SU-DHL-6 (cell line): ENCODE results near the gene ROR1.

Source experiments
- H2AFZ ChIP-seq: fragments of 200-600 bp; sonication (generic); 2 replicates; pipeline ENCODE4 v1.6.1; 2014; ENCODE audit warnings: low read depth, mild to moderate bottlenecking, moderate library complexity, mixed read lengths, antibody characterized with exemption, low read length; ENCODE audit not compliant: severe bottlenecking
- H3F3A ChIP-seq: fragments of 200-600 bp; shearing (Covaris generic); 2 replicates; pipeline ENCODE4 v1.6.0; 2016; ENCODE audit warnings: antibody characterized with exemption, mild to moderate bottlenecking; ENCODE audit not compliant: insufficient read depth
- H3K27ac ChIP-seq: fragments of 200-600 bp; sonication (generic); 2 replicates; pipeline ENCODE4 v1.5.1; 2016; ENCODE audit warnings: low read depth, mild to moderate bottlenecking, low read length, moderate library complexity, mixed read lengths
- H3K27me3 ChIP-seq: fragments of 200-600 bp; sonication (generic), shearing (Covaris generic); 2 replicates; pipeline ENCODE4 v1.6.0; 2014; ENCODE audit warnings: mild to moderate bottlenecking, low read length
- H3K36me3 ChIP-seq: fragments of 200-600 bp; sonication (generic); 2 replicates; pipeline ENCODE4 v1.6.1; 2014; ENCODE audit warnings: mild to moderate bottlenecking, low read length, mixed read lengths
- H3K4me2 ChIP-seq: fragments of 300-600, 200-600 bp; shearing (Covaris generic), sonication (generic); 2 replicates; pipeline ENCODE4 v1.6.0; 2014; ENCODE audit warnings: low read length, low read depth, mild to moderate bottlenecking; ENCODE audit not compliant: poor library complexity, severe bottlenecking
- H3K4me3 ChIP-seq: fragments of 200-600 bp; sonication (generic); 2 replicates; pipeline ENCODE4 v1.5.1; 2014; ENCODE audit warnings: antibody characterized with exemption, low read length, mild to moderate bottlenecking, mixed read lengths; ENCODE audit not compliant: insufficient read depth, poor library complexity, severe bottlenecking
- H3K79me2 ChIP-seq: fragments of 200-600 bp; sonication (generic); 2 replicates; pipeline ENCODE4 v1.6.1; 2014; ENCODE audit warnings: mild to moderate bottlenecking, low read length, moderate library complexity; ENCODE audit not compliant: insufficient read depth
- H3K9ac ChIP-seq: fragments of 200-600 bp; sonication (generic); 2 replicates; pipeline ENCODE4 v1.7.0; 2014; ENCODE audit warnings: mild to moderate bottlenecking, low read length
- H3K9me2 ChIP-seq: fragments of 200-600 bp; sonication (generic); replicated peaks from 2 replicates; pipeline ENCODE4 v1.6.1; 2014; ENCODE audit warnings: low read length; ENCODE audit not compliant: insufficient read depth
- H3K9me3 ChIP-seq: fragments of 200-600 bp; sonication (generic); 2 replicates; pipeline ENCODE4 v1.6.1; 2014; ENCODE audit warnings: low read length, mixed read lengths; ENCODE audit not compliant: insufficient read depth
- H4K20me1 ChIP-seq: fragments of 200-600 bp; sonication (generic); 2 replicates; pipeline ENCODE4 v1.6.1; 2014; ENCODE audit warnings: low read depth, mild to moderate bottlenecking, antibody characterized with exemption, low read length, moderate library complexity, mixed read lengths
- CTCF ChIP-seq: fragments of 200-600 bp; sonication (generic); IDR thresholded peaks from one replicate; pipeline ENCODE4 v1.5.1; 2017; ENCODE audit warnings: antibody characterized with exemption, mild to moderate bottlenecking, low read length, moderate library complexity; ENCODE audit not compliant: insufficient read depth, poor library complexity, severe bottlenecking
- EZH2phosphoT487 ChIP-seq: fragments of 200-600 bp; sonication (generic), shearing (Covaris generic); conservative IDR thresholded peaks from 2 replicates; pipeline ENCODE4 v1.6.1; 2018; ENCODE audit warnings: mild to moderate bottlenecking, antibody characterized with exemption, low read length, moderate library complexity, mixed read lengths

ROR1 gene

GRCh38 chr1:64179588-64179987 lies 405.8 kb downstream of the ROR1 start:
- Histone ChIP-seq H3K9me3 (no peaks in the 10 kb centered on the region), H3K4me3 (no peak overlapping the region), H3K27ac (no peak overlapping the region), H3F3A (no peaks in the 10 kb centered on the region), H3K4me2 (no peak overlapping the region), H3K79me2 (no peaks in the 10 kb centered on the region), H4K20me1 (no peaks in the 10 kb centered on the region), H3K9ac (no peak overlapping the region), H3K9me2 (no peaks in the 10 kb centered on the region), H2AFZ (no peak overlapping the region), H3K27me3 (0 out of 2 replicates have a peak, but pooled peaks cover 5% of the 10 kb centered on the region), H3K36me3 (no peaks in the 10 kb centered on the region)
- TF ChIP-seq EZH2phosphoT487 (no peak), CTCF (no peak)

- Histone ChIP-seq H3K79me2 (no peaks in the 10 kb centered on the region), H3K27ac (no peak overlapping the region), H3K9me2 (no peaks in the 10 kb centered on the region), H4K20me1 (no peaks in the 10 kb centered on the region), H3K27me3 (0 out of 2 replicates have a peak, but pooled peaks cover 5% of the 10 kb centered on the region), H3K36me3 (no peaks in the 10 kb centered on the region), H3K9ac (no peak overlapping the region), H3K4me2 (no peak overlapping the region), H3F3A (no peaks in the 10 kb centered on the region), H3K9me3 (no peaks in the 10 kb centered on the region), H2AFZ (no peak overlapping the region), H3K4me3 (no peak overlapping the region)
- TF ChIP-seq EZH2phosphoT487 (no peak), CTCF (no peak)
Measured at GRCh38 chr1:64182207-64182606, 408.4 kb downstream of the ROR1 start.

- Histone ChIP-seq H2AFZ (no peak overlapping the region), H3K36me3 (no peaks in the 10 kb centered on the region), H3K9me2 (no peaks in the 10 kb centered on the region), H3K27me3 (0 out of 2 replicates have a peak, but pooled peaks cover 5% of the 10 kb centered on the region), H3K4me2 (no peak overlapping the region), H4K20me1 (no peaks in the 10 kb centered on the region), H3F3A (no peaks in the 10 kb centered on the region), H3K9ac (no peak overlapping the region), H3K9me3 (no peaks in the 10 kb centered on the region), H3K27ac (no peak overlapping the region), H3K4me3 (no peak overlapping the region), H3K79me2 (no peaks in the 10 kb centered on the region)
- TF ChIP-seq CTCF (no peak), EZH2phosphoT487 (no peak)
Measured at GRCh38 chr1:64183395-64184002, 409.7 kb downstream of the ROR1 start.
